Kidney epithelial cell (primary cell): ENCODE results near the gene LZTR1. TPM values are rescaled to one million over a fixed set of nuclear protein-coding genes. Genes with fewer than 3 reads are reported as not detected.
"Not testable (repeated sequence)": the region's sequence is repeated elsewhere in the genome, so short reads cannot be mapped to it uniquely, and the experiment has no call there.

ENCODE experiments used
- DNase-seq: peaks from one replicate; pipeline ENCODE4 v3.0.0-alpha.2; 2010; ENCODE audit warnings: low read depth
- H3K27me3 ChIP-seq: 2 replicates; pipeline ENCODE4 v1.6.0; 2011; ENCODE audit warnings: low read length; ENCODE audit not compliant: control insufficient read depth, insufficient read depth
- H3K36me3 ChIP-seq: 2 replicates; pipeline ENCODE4 v1.5.1; 2011; ENCODE audit warnings: low read length; ENCODE audit not compliant: control insufficient read depth, insufficient read depth
- H3K4me3 ChIP-seq: 2 replicates; pipeline ENCODE4 v1.5.1; 2011; ENCODE audit warnings: low read depth, mild to moderate bottlenecking, control low read depth, low read length
- CTCF ChIP-seq: IDR thresholded peaks from 2 replicates; pipeline ENCODE4 v1.5.1; 2011; ENCODE audit warnings: mild to moderate bottlenecking, moderate library complexity, low read length, control low read depth, inconsistent platforms; ENCODE audit not compliant: insufficient read depth, poor library complexity, severe bottlenecking
- total RNA-seq: library from RNA; depleted of rRNA; stranded (reverse); fragments of >200 nt; gene quantifications from 2 replicates; pipeline ENCODE4 v1.2.3, GENCODE V29; 2015

The LZTR1 gene
- total RNA-seq, 1 donor from 2014 or later = 45.2 TPM

GRCh38 chr22:21047035-21047661, 65.1 kb downstream of the LZTR1 start:
- TF ChIP-seq CTCF = no peak
- no peaks in the 10 kb centered on the region for H3K36me3 ChIP-seq
- H3K27me3 ChIP-seq = no peaks in the 10 kb centered on the region
- H3K4me3 ChIP-seq = no peak overlapping the region
- DNase-seq = no peak

- Histone ChIP-seq H3K36me3 (no peaks in the 10 kb centered on the region), H3K27me3 (no peaks in the 10 kb centered on the region), H3K4me3 (no peak overlapping the region)
- no peak for DNase-seq
- TF ChIP-seq CTCF = no peak
These were observed 65.6 kb downstream of the LZTR1 start for GRCh38 chr22:21047730-21048129.

GRCh38 chr22:21048448-21048847, 66.4 kb downstream of the LZTR1 start:
- not testable (repeated sequence) for H3K27me3 ChIP-seq, H3K36me3 ChIP-seq, H3K4me3 ChIP-seq, DNase-seq

Other genes with a start within 250 kb of the LZTR1 start
- gene SERPIND1, start 208.2 kb upstream of the LZTR1 start, total RNA-seq = not detected in 2 replicates
- 50.6 and 62.8 TPM in 2 replicates for gene PI4KA, start 123.5 kb upstream of the LZTR1 start, total RNA-seq
- gene SNAP29, start 123.3 kb upstream of the LZTR1 start, total RNA-seq = 17.7 and 18.3 TPM in 2 replicates
- 47.7 and 51.1 TPM in 2 replicates for gene CRKL, start 64.9 kb upstream of the LZTR1 start, total RNA-seq
- gene AIFM3, start 15.0 kb upstream of the LZTR1 start, total RNA-seq = 0.75 and 1.5 TPM in 2 replicates
- 29.7 and 37.9 TPM in 2 replicates for gene THAP7, start 19.8 kb downstream of the LZTR1 start, total RNA-seq
- gene P2RX6, start 32.9 kb downstream of the LZTR1 start, total RNA-seq = 0.27 TPM in 1 of 2 replicates, not detected in the other
- 2.3 and 2.7 TPM in 2 replicates for gene SLC7A4, start 50.3 kb downstream of the LZTR1 start, total RNA-seq
- not detected in 2 replicates for gene LRRC74B, start 63.6 kb downstream of the LZTR1 start, total RNA-seq